SJCRH30 (cell line): ENCODE measurements around the gene SLC22A2. TPM values are rescaled to one million over a fixed set of nuclear protein-coding genes. Genes with fewer than 3 reads are reported as not detected.
"Not testable (repeated sequence)": the region's sequence is repeated elsewhere in the genome, so short reads cannot be mapped to it uniquely, and the experiment has no call there.

Experiments
- DNase-seq, 2 experiments: peaks; one replicate each; pipeline ENCODE4 v3.0.0-alpha.2; 2015 to 2020
- H3K27ac ChIP-seq: fragments of 250-450 bp; sonication (Bioruptor Pico); 2 replicates; pipeline ENCODE4 v1.5.1; 2020; ENCODE audit warnings: mild to moderate bottlenecking, moderate library complexity
- H3K27me3 ChIP-seq: fragments of 250-450 bp; sonication (Bioruptor Pico); 2 replicates; pipeline ENCODE4 v1.5.1; 2020; ENCODE audit warnings: mild to moderate bottlenecking, moderate library complexity
- H3K36me3 ChIP-seq: fragments of 250-450 bp; sonication (Bioruptor Pico); 2 replicates; pipeline ENCODE4 v1.5.1; 2020; ENCODE audit warnings: mild to moderate bottlenecking, moderate library complexity
- H3K4me1 ChIP-seq: fragments of 250-450 bp; sonication (Bioruptor Pico); 2 replicates; pipeline ENCODE4 v1.5.1; 2020; ENCODE audit warnings: mild to moderate bottlenecking, moderate library complexity
- H3K4me3 ChIP-seq: fragments of 250-450 bp; sonication (Bioruptor Pico); 2 replicates; pipeline ENCODE4 v1.5.1; 2020; ENCODE audit warnings: mild to moderate bottlenecking, moderate library complexity
- H3K9me3 ChIP-seq: fragments of 250-450 bp; sonication (Bioruptor Pico); replicated peaks from 2 replicates; pipeline ENCODE4 v1.5.1; 2020; ENCODE audit warnings: mild to moderate bottlenecking, moderate library complexity
- total RNA-seq: library from RNA; depleted of rRNA; stranded (reverse); fragments of >200 nt; shearing (Covaris generic); gene quantifications from 2 replicates; pipeline ENCODE4 v1.2.3, GENCODE V29; 2014; rRNA removed

Gene SLC22A2
- 0.02 TPM in 1 of 2 replicates, not detected in the other for total RNA-seq

DNA sequence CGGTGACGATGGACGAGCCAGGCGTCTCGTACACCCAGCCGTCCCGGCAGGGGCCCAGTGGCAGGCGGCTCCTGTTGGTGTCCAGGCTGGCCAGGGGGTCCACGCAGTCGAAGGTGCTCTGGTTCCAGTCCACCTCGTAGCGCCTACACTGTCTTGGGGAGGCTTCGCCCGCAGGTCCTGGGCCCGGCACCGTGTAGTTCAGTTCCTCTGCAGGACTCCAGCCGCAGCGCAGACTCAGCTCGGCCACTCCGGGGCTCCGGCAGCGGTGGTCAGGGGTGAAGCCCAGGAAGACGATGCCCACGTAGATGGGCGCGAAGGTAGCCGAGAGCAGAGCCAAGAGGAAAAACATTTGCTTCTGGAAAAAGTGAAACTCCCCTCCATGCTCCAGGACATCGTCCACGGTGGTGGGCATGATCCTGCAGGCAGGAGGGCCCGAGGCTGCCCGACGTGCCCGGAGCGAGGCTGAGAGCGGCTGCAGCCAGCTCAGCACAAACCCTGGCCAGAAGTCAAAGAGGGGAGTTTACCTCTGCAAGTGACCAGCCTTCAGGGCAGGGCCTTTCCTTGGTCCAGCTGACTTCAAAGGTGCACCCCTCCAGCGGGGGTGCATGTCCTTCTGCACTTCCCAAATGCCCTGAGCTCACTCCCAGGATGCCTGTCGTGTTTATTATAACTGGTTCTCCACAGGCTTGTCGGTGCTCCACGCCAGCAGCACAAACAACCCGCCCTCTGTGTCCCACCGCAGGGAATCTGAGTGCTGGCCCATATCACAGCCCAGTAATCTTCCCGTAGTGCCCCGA is at the start of gene SLC22A2:
SLC22A2 (minus strand) TSS at position 476 of the 797 bp plus-strand sequence; CDS start at position 412, 64 bp downstream.
- Histone ChIP-seq H3K27ac (no peak within 1 kb of the TSS), H3K36me3 (no peaks in the 10 kb centered on the region), H3K9me3 (no peaks in the 10 kb centered on the region), H3K27me3 (peaks cover 36% of the 10 kb centered on the region), H3K4me1 (no peaks in the 10 kb centered on the region), H3K4me3 (no peak within 1 kb of the TSS)
- DNase-seq: no peak

- no peak for DNase-seq
- no peaks in the 10 kb centered on the region for H3K27me3 ChIP-seq
- no peak overlapping the region for H3K27ac ChIP-seq
- no peak overlapping the region for H3K4me3 ChIP-seq
- peaks cover 7% of the 10 kb centered on the region for H3K4me1 ChIP-seq
- H3K36me3 ChIP-seq: no peaks in the 10 kb centered on the region
- H3K9me3 ChIP-seq: peaks cover 11% of the 10 kb centered on the region
Observed at GRCh38 chr6:160305926-160306713, 47.5 kb upstream of the SLC22A2 start.

GRCh38 chr6:160303806-160304205 is 45.2 kb upstream of the SLC22A2 start:
- DNase-seq: no peak
- Histone ChIP-seq H3K4me3 (no peak overlapping the region), H3K27ac (no peak overlapping the region), H3K4me1 (peaks cover 12% of the 10 kb centered on the region), H3K27me3 (no peaks in the 10 kb centered on the region), H3K36me3 (no peaks in the 10 kb centered on the region), H3K9me3 (peaks cover 5% of the 10 kb centered on the region)

DNA sequence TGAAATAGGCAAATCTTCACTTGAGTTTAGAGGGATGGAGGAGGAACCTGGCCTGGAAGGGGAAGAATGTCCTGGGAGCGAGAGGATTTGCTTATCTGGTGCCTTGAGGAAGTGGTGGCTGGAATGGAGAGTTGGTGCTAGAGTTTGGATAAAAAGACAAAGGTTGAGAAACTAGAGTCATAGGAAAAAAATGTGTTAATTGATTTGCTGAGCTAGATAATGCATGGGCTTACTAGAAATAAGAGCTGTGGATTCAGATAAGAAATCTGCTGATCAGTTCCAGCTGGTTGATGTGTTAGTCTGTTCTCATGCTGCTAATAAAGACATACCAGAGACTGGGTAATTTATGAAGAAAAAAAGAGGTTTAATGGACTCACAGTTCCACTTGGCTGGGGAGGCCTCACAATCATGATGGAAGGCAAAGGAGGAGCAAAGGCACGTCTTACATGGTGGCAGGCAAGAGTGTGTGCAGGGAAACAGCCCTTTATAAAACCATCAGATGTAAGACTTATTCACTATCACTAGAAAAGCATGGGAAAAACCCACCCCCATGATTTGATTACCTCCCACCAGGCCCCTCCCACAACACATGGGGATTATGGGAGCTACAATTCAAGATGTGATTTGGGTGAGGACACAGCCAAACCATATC is 43.9 kb upstream of the SLC22A2 start:
- H3K27ac ChIP-seq, H3K9me3 ChIP-seq, H3K4me3 ChIP-seq, H3K36me3 ChIP-seq, DNase-seq, H3K27me3 ChIP-seq: not testable (repeated sequence)
- H3K4me1 ChIP-seq: peaks cover 12% of the 10 kb centered on the region

DNA sequence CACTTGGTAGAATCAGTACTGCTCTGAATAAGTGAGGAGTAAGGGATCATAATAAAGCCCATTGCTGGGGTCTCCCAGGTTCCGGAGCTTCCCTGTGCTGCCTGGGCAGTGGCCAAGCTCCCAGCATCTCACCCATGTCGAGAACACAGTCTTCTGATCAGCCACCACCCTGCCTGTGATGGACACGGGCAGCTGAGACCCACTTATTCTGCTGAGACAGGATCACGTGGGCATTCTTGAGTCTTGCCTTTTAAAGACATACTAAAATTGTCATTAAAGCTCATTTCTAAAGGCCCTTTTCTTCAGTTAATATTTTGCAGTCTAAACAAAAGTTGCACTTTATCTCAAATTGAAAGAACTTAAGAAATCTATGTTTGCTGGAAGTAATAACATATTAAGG is 42.7 kb upstream of the SLC22A2 start:
- Histone ChIP-seq H3K9me3 (peaks cover 5% of the 10 kb centered on the region), H3K36me3 (no peaks in the 10 kb centered on the region), H3K27ac (no peak overlapping the region; the same call in 1 of the 2 replicates), H3K4me1 (peaks cover 12% of the 10 kb centered on the region), H3K4me3 (no peak overlapping the region), H3K27me3 (no peaks in the 10 kb centered on the region)
- peak; percentile 88 to 93 for DNase-seq

- H3K4me1 ChIP-seq: peaks cover 12% of the 10 kb centered on the region
- H3K27me3 ChIP-seq: no peaks in the 10 kb centered on the region
- no peak overlapping the region for H3K27ac ChIP-seq
- peaks cover 5% of the 10 kb centered on the region for H3K9me3 ChIP-seq
- no peaks in the 10 kb centered on the region for H3K36me3 ChIP-seq
- DNase-seq: no peak
- H3K4me3 ChIP-seq: no peak overlapping the region
Observed at GRCh38 chr6:160300076-160300695, 41.6 kb upstream of the SLC22A2 start.

- Histone ChIP-seq H3K27me3 (no peaks in the 10 kb centered on the region), H3K4me3 (no peak overlapping the region), H3K27ac (no peak overlapping the region), H3K36me3 (no peaks in the 10 kb centered on the region), H3K4me1 (peaks cover 12% of the 10 kb centered on the region), H3K9me3 (peaks cover 5% of the 10 kb centered on the region)
- DNase-seq: no peak
Observed at GRCh38 chr6:160299559-160299958, 40.9 kb upstream of the SLC22A2 start.

DNA sequence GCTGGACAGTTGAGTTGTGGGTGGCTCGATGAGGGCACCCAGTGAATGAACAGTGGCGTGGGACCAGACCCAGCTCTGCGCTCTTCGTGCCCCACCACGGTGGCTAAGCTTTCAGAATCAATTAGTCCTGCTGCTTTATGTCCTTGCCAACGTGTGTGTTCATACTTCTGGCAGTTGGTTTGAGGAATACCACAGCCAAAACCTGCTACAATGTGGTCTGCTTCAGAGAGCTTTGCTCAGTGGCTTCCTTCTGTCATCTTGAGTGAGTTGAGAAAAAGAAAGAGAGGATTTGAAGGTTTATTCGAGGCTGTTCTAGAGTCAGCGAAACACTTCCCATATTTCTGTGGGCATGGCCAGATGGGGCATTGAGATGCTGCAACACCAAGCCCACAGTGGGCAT is 39.5 kb upstream of the SLC22A2 start:
- H3K9me3 ChIP-seq: peaks cover 5% of the 10 kb centered on the region
- H3K36me3 ChIP-seq: no peaks in the 10 kb centered on the region
- H3K4me1 ChIP-seq: peaks cover 12% of the 10 kb centered on the region
- peak; percentile 21 to 49 for DNase-seq
- H3K4me3 ChIP-seq: no peak overlapping the region
- H3K27me3 ChIP-seq: no peaks in the 10 kb centered on the region
- H3K27ac ChIP-seq: peak overlapping the region; percentile 15; the same call in 1 of the 2 replicates

GRCh38 chr6:160297310-160297709 is 38.7 kb upstream of the SLC22A2 start:
- H3K4me3 ChIP-seq: no peak overlapping the region
- H3K9me3 ChIP-seq: no peaks in the 10 kb centered on the region
- peaks cover 5% of the 10 kb centered on the region; the same call in 1 of the 2 replicates for H3K27me3 ChIP-seq
- peak in 1 of 2 experiments; percentile 23 for DNase-seq
- no peaks in the 10 kb centered on the region for H3K36me3 ChIP-seq
- H3K27ac ChIP-seq: no peak overlapping the region; the same call in 1 of the 2 replicates
- H3K4me1 ChIP-seq: peaks cover 12% of the 10 kb centered on the region

- Histone ChIP-seq H3K27me3 (peaks cover 6% of the 10 kb centered on the region; the same call in 1 of the 2 replicates), H3K9me3 (no peaks in the 10 kb centered on the region), H3K4me3 (no peak overlapping the region), H3K36me3 (no peaks in the 10 kb centered on the region), H3K27ac (no peak overlapping the region), H3K4me1 (no peaks in the 10 kb centered on the region)
- DNase-seq: peak; percentile 36 to 43
Observed at GRCh38 chr6:160293844-160294243, 35.2 kb upstream of the SLC22A2 start.

DNA sequence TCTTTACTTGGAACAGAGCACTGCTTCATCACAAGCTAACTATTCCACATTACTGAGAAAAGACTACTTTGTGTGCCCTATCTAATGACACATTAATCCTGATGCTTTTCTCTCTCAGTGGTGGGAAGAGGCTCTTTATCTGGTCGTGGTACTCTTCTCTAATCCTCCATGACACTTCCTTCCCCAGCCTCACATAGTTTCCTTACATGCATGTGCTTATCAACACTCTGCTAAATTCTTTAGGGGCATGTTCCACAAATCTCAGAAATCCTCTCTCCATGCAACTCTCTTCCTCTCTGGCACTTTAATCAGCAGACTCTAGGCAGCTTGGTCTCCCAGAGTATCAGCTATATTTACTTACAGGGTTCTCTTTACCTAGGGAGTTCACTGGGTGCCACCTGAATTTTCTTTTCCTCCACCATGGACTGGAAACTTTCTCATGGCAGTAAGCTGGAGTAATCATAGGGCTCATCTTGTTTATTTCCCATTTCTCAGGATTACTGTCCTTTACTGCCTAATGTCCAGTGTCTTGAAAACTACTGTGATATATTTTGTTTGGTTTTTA is 27.0 kb upstream of the SLC22A2 start:
- no peak overlapping the region for H3K27ac ChIP-seq
- peaks cover 7% of the 10 kb centered on the region; the same call in 1 of the 2 replicates for H3K27me3 ChIP-seq
- H3K9me3 ChIP-seq: no peaks in the 10 kb centered on the region
- no peaks in the 10 kb centered on the region for H3K36me3 ChIP-seq
- no peak for DNase-seq
- no peak overlapping the region for H3K4me3 ChIP-seq
- no peaks in the 10 kb centered on the region for H3K4me1 ChIP-seq

- H3K4me1 ChIP-seq: no peaks in the 10 kb centered on the region
- peaks cover 7% of the 10 kb centered on the region; the same call in 1 of the 2 replicates for H3K27me3 ChIP-seq
- H3K27ac ChIP-seq: no peak overlapping the region
- H3K4me3 ChIP-seq: no peak overlapping the region
- no peaks in the 10 kb centered on the region for H3K36me3 ChIP-seq
- no peaks in the 10 kb centered on the region for H3K9me3 ChIP-seq
- DNase-seq: no peak
Observed at GRCh38 chr6:160284575-160284974, 26.0 kb upstream of the SLC22A2 start.

DNA sequence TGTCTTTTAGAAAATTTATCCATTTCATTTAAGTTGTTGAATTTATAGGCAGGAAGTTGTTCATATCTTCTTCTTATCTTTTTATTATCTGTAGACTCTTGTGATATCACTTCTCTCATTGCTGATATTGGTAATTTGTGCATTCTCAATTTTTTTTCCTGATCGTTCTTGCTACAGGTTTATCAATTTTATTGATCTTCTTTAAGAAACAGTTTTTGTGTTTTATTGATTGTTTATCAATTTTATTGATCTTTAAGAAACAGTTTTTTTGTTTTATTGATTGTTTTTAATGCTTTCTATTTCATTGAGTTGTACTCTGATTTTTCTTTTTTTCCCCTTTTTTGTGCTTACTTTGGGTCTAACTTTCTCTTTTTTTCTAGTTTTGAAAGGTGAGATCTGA is 23.8 kb upstream of the SLC22A2 start:
- peaks cover 7% of the 10 kb centered on the region; the same call in 1 of the 2 replicates for H3K27me3 ChIP-seq
- no peaks in the 10 kb centered on the region for H3K9me3 ChIP-seq
- H3K36me3 ChIP-seq: no peaks in the 10 kb centered on the region
- H3K4me3 ChIP-seq: no peak overlapping the region
- no peak overlapping the region for H3K27ac ChIP-seq
- DNase-seq: no peak
- H3K4me1 ChIP-seq: no peaks in the 10 kb centered on the region

GRCh38 chr6:160279850-160280249 is 21.2 kb upstream of the SLC22A2 start:
- no peak overlapping the region for H3K4me3 ChIP-seq
- H3K27ac ChIP-seq: no peak overlapping the region
- no peaks in the 10 kb centered on the region for H3K36me3 ChIP-seq
- peaks cover 23% of the 10 kb centered on the region for H3K27me3 ChIP-seq
- no peaks in the 10 kb centered on the region for H3K4me1 ChIP-seq
- DNase-seq: no peak
- H3K9me3 ChIP-seq: no peaks in the 10 kb centered on the region
